ENCODE measurements around the gene FEN1. TPM values are rescaled to one million over a fixed set of nuclear protein-coding genes. Genes with fewer than 3 reads are reported as not detected.

Gene FEN1
- total RNA-seq, 1 donor from 2014 or later: 9.6 TPM

DNA sequence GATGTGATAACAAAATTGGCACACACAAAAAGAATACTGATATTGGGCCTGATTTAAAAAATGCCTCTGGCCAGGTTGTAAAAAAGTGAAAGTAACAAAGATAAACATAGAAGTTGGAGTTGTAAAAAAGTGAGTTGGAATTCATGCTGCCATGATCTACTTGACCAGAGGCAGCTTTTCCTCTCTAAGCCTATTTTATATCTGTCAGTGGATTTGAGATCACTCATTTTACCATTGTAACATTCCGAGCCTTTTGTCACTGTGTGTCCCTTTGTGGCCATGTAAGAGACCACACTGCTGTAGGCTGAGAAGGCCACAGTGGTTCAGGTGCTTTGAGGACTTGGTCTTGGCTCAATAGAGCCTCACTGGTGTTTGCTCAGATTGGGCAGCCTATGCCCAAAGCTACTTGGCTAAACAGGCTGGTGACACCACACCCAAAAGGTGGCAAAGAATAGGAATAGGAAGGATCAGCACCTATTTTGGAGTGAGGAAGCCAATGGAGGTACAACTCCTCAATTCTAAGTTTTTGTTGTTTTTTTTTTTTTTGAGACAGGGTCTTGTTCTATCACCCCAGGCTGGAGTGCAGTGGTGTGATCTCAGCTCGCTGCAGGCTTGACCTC, 7.1 kb downstream of the FEN1 start:
- TF ChIP-seq, protein P1, sequence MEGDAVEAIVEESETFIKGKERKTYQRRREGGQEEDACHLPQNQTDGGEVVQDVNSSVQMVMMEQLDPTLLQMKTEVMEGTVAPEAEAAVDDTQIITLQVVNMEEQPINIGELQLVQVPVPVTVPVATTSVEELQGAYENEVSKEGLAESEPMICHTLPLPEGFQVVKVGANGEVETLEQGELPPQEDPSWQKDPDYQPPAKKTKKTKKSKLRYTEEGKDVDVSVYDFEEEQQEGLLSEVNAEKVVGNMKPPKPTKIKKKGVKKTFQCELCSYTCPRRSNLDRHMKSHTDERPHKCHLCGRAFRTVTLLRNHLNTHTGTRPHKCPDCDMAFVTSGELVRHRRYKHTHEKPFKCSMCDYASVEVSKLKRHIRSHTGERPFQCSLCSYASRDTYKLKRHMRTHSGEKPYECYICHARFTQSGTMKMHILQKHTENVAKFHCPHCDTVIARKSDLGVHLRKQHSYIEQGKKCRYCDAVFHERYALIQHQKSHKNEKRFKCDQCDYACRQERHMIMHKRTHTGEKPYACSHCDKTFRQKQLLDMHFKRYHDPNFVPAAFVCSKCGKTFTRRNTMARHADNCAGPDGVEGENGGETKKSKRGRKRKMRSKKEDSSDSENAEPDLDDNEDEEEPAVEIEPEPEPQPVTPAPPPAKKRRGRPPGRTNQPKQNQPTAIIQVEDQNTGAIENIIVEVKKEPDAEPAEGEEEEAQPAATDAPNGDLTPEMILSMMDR (IDR thresholded peaks at IDR 0.05): no peak
- TF ChIP-seq POLR2AphosphoS5 (IDR thresholded peaks at IDR 0.05; ENCODE audit: insufficient read depth in 1 of 2, low read depth in 1 of 2): no peak
- no peak for TF ChIP-seq POLR2A (IDR thresholded peaks at IDR 0.05)
- Histone ChIP-seq H3K27me3 (no peaks in the 10 kb centered on the region), H3K4me1 (peaks cover 5% of the 10 kb centered on the region), H3K36me3 (no peaks in the 10 kb centered on the region), H3K9me3 (no peaks in the 10 kb centered on the region), H3K27ac (no peak overlapping the region), H3K4me3 (no peak overlapping the region)
- intact Hi-C loops (cut with DNase I): loop anchor here (10.0 kb wide), 2 partner anchors 95 to 305 kb away; partner anchors contain the start of gene FADS3
- no peak for DNase-seq (ENCODE audit: extremely low spot score in 2 of 2)

DNA sequence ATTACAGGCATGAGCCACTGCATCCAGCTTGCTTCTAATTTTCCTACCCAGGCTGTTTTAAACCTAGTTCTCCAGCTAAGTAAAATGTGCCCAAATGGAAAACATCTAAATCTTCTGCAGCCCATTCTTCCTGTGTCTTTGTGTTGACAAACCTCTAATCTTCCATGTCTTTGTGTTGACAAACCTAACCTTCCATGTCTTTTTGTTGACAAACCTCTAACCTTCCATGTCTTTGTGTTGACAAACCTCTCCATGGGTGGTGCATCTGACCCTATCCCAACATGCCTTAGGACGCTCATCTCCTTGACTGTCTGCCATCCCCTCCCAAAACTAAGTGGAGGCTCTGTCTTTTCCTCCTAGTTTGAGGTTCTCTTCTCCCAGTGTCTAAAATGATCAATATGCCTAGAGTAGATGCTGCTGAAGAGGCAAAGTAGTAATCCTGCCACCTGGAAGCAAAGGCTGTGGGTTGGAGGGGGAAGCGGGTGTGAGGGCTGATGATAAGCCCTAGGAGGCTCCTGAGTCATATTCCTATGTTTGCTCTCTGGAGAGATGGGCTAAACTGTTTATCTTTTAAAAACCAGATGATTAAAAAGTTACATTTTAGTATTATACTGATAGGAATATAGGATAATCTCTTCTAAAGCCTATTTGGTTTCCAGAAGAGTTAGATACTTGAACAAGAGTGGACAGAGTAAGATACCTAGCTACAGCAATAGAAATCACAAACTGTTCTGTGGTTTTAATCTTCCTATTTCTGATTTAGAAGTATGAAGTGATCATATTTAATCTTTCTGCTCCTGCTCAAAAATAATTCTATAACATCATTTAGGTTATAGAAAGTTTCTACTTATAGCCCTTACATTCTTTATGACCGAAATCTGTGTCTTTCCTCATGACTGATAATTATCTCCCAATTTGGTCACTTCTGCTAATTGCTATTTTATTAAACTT, 7.9 kb downstream of the FEN1 start:
- H3K36me3 ChIP-seq: no peaks in the 10 kb centered on the region
- H3K27me3 ChIP-seq: no peaks in the 10 kb centered on the region
- intact Hi-C loops (cut with DNase I): no loop called here
- DNase-seq (ENCODE audit: extremely low spot score in 2 of 2): no peak
- H3K4me3 ChIP-seq: no peak overlapping the region
- peaks cover 5% of the 10 kb centered on the region for H3K4me1 ChIP-seq
- H3K27ac ChIP-seq: no peak overlapping the region
- no peaks in the 10 kb centered on the region for H3K9me3 ChIP-seq
- TF ChIP-seq POLR2A (IDR thresholded peaks at IDR 0.05): no peak
- TF ChIP-seq POLR2AphosphoS5 (IDR thresholded peaks at IDR 0.05; ENCODE audit: insufficient read depth in 1 of 2, low read depth in 1 of 2): no peak
- TF ChIP-seq, protein P1 (IDR thresholded peaks at IDR 0.05): no peak

- Histone ChIP-seq H3K9me3 (no peaks in the 10 kb centered on the region), H3K36me3 (peaks cover 0 to 1% of the 10 kb centered on the region in 2 donors), H3K4me1 (peaks cover 2% of the 10 kb centered on the region), H3K27me3 (no peaks in the 10 kb centered on the region), H3K27ac (no peak overlapping the region), H3K4me3 (no peak overlapping the region)
- TF ChIP-seq POLR2A (IDR thresholded peaks at IDR 0.05): no peak
- TF ChIP-seq, protein P1 (IDR thresholded peaks at IDR 0.05): no peak
- no peak for TF ChIP-seq POLR2AphosphoS5 (IDR thresholded peaks at IDR 0.05; ENCODE audit: insufficient read depth in 1 of 2, low read depth in 1 of 2)
- DNase-seq (ENCODE audit: extremely low spot score in 2 of 2): no peak
- intact Hi-C loops (cut with DNase I): no loop called here
These were observed 9.9 kb downstream of the FEN1 start for GRCh38 chr11:61802605-61803004.

DNA sequence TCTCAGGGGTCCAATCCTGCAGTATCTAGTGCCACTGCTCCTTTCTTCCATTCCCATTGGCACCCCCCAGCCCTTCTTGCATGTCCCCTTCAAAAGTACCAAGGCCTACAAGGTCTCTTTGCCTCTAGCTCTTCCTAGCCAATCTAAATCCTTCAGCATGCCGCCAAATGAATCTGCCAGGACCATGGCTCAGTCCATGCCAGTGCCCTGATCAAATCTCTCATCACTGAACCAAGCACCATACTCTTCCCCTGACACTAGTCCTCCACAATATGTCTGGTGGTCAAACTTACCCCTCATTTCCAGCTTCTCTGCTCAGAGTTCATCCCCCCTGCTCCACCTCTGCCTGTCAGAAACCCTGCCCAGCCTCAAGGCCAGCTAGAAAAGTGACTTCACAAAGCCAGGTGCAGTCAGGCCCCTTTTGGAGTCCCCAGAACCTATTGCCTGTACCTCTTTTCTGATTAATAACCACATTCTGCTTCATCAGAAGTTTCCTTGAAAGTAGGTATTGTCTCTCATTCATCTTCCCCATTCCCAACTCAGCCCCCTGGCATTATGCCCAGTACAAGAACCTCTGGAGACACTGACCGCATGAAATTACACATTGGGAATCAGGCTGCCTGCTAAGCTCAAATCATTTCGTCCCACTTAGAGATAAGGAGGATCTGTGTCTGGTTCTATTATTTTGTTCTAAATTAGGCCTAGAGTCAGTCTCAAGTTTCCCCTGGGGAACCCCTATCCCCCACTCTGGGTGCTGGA, 11.4 kb downstream of the FEN1 start:
- Histone ChIP-seq H3K27me3 (no peaks in the 10 kb centered on the region), H3K4me3 (no peak overlapping the region), H3K9me3 (no peaks in the 10 kb centered on the region), H3K27ac (no peak overlapping the region), H3K36me3 (peaks cover 0 to 11% of the 10 kb centered on the region in 2 donors), H3K4me1 (no peaks in the 10 kb centered on the region)
- TF ChIP-seq POLR2AphosphoS5 (IDR thresholded peaks at IDR 0.05; ENCODE audit: insufficient read depth in 1 of 2, low read depth in 1 of 2) (no peak), POLR2A (IDR thresholded peaks at IDR 0.05) (no peak)
- TF ChIP-seq, protein P1 (IDR thresholded peaks at IDR 0.05): no peak
- intact Hi-C loops (cut with DNase I): no loop called here
- no peak for DNase-seq (ENCODE audit: extremely low spot score in 2 of 2)

Measured in vagina (tissue), 2 donors.